Measurements from ENCODE around the gene KLK12.
"Not testable (repeated sequence)": the region's sequence is repeated elsewhere in the genome, so short reads cannot be mapped to it uniquely, and the experiment has no call there.

Gene KLK12

GRCh38 chr19:51015691-51016267 lies 19.0 kb downstream of the KLK12 start:
- DNase-seq (ENCODE audit: low spot score): no peak

- no peak for DNase-seq (ENCODE audit: low spot score)
Measured at GRCh38 chr19:51014242-51014641, 20.6 kb downstream of the KLK12 start.

DNA sequence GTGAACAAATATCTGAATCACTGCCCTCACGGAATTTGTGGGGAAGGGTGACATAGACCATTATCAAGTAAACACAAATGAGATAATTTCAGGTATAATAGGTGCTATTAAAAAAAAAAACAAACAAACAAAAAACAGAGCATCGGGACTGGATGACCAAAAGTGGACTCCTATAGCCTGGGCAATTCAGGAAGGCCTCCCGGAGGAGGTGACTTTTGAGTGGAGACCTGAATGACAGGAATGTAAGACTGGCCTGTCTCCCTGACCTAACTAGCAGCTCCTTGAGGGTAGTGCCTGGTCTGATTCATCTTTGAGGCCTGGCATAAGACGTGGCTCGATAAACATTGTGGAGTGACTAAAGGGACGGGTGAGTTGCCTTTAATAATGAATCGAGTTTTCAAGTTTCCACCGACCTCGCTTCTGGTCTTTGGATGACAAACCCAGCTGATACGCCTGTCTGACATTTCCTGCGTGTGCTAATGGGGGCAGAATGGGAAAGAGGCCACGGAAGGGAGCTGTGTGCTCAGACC lies 22.1 kb downstream of the KLK12 start:
- no peak for DNase-seq (ENCODE audit: low spot score)

DNA sequence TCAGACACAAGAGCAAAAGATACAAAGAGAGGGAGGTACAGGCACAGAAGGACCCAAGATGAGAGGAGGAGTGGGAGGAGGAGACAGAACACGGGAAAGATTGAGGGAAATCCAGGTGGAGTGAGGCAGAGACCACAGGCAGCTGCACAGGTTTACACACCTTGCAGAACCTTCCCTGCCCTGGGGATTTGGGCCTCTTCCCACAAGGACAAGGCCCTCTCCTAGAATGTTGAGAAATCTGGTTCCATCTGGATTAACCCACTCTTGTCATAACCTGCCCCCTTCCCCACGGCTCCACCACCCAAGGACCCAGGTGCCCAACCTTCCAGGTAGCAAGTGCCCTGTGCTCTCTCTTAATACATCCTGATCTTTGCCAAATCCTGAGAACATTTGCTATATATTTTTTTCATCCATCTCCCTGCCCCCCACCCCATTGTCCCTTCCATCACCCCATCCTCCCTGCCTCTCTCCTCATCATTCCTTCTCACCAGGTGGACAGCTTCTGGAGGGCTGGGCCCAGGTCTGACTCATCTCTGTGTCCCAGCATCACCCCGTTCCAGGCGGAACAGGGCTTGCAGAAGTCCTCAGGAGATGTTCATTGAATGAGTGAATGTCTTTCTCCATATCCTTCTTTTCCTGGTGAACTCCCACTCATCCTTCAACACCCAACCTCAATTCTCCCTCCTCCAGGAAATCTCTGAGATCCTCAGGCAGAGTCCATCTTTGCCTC lies 24.6 kb downstream of the KLK12 start:
- DNase-seq (ENCODE audit: low spot score): no peak

GRCh38 chr19:51009061-51009891 lies 25.5 kb downstream of the KLK12 start:
- peak; percentile 16 for DNase-seq (ENCODE audit: low spot score)

- no peak for DNase-seq (ENCODE audit: low spot score)
Measured at GRCh38 chr19:51007488-51007887, 27.3 kb downstream of the KLK12 start.

GRCh38 chr19:51006406-51006805 lies 28.4 kb downstream of the KLK12 start:
- DNase-seq (ENCODE audit: low spot score): peak; percentile 12

- DNase-seq (ENCODE audit: low spot score): no peak
Measured at GRCh38 chr19:51005248-51005647, 29.6 kb downstream of the KLK12 start.

DNA sequence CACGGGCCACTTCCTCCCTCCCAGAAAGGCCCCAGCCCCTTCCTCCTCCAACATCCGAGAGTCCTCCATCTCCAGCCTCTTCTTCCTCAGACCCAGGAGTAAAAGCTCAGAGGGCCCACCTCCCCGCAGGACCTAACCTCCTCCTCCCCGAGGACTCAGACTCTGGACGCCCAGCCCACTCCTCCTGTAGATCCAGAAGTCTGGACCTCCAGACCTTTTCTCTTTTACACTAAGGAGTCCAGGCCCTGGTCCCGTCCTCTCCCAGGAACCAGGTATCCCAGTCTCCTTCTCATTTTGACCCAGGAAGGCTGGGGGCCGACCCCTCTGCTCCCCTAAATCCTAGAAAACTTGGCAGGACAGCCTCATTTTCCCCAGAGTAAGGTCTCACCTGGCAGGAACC lies 31.5 kb downstream of the KLK12 start:
- DNase-seq (ENCODE audit: low spot score): no peak

DNA sequence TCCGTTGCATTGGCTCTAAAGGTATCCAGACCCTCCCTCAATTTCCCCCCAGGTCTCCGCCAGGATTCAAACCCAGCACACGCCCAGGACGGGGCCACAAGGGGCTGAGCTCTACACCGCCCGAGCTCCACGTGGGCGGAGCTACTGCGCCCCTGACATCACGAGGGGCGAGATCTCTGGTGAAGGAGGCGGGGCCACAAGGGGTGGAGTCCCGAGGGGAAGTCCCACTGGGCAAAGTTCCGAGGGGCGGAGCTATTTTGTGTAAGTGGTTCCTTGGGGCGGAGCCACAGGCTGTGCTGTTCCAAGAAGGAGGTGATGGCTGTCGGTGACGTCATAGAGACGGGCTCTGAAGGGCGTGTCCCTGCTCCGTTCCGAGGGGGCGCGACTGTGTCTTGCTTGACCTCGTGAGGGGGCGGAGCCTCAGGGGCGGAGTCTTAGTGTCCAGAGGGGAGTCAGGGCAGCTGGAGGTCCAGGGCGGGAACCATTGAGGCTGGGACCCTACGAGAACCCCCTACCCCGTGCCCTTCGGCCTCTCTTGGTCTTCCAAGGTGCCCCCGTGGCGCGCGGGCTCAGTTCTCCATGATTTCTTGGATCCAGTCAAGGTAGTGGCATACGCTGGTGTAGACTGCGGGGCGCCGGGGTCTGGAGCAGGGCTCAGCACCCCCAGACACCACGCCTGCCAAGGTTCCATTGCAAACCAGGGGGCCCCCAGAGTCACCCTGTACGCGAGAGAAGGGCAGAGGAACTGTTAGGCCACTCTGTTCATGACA lies 32.1 kb downstream of the KLK12 start:
- DNase-seq (ENCODE audit: low spot score): peak; percentile 31

DNA sequence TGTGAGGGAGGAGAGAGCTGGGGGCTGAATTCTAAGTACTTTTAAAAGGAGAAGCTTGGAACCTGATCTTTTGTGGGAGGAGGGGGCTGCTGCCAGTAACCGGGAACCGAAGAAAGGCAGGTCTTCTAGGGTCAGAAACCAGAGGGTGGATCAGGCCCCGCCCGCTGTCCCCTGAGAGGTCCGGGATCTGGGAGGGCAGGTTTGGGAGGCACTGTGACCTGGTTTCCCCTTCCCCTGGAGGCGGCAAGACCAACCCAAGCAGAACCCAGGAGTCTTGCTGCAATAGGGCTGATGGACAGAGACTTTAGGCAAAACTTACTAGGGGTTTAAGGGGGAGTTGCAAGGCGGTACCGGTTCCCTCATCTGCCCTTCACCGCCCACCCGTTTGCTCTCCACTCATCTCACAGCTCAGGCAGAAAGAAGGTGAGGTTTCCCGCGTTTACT lies 32.7 kb downstream of the KLK12 start:
- DNase-seq (ENCODE audit: low spot score): no peak

- DNase-seq (ENCODE audit: low spot score): no peak
Measured at GRCh38 chr19:51001515-51001914, 33.3 kb downstream of the KLK12 start, which contains the start of gene KLK8. Gene KLK8, minus strand, starts transcription at chr19:51001604. Its CDS starts 437 bp downstream, at chr19:51001167.

DNA sequence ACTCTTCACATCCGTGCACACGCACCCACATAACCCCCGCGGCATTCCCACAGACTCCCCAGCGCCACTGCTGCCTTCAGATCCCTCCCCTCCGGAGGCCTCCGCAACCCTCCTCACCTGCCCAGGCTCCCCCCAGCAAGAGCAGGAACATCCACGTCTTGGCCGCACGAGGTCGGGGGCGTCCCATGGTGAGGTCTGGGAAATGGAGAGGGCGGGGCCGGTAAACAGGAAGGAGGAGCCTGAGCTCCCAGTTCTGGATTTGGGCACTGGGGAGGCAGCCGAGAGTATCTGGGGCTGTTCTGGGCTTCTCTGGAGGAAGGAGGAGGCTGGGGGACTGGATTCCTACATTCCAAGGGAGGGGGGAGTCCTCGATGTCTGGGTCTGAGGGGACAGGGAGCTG lies 33.8 kb downstream of the KLK12 start:
- DNase-seq (ENCODE audit: low spot score): peak; percentile 22

DNA sequence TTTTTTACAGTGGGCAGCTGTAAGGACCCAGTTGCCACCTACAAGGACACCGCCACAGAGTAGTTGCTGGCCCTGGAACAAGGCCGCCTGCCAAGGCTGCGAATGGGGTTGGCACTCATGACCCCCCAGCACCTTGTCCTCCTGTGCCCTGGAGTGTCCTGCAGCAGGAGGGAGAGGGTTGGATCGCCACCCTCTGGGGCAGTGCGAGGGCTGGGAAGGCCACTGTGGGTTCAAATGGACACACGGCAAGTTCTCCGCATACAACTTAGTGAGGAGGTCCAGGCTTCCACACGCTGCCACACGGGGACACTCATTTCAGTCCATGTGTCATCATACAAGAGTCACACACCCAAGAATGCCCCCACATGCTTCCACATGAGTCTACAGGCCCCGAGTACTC lies 34.4 kb downstream of the KLK12 start:
- DNase-seq (ENCODE audit: low spot score): no peak

DNA sequence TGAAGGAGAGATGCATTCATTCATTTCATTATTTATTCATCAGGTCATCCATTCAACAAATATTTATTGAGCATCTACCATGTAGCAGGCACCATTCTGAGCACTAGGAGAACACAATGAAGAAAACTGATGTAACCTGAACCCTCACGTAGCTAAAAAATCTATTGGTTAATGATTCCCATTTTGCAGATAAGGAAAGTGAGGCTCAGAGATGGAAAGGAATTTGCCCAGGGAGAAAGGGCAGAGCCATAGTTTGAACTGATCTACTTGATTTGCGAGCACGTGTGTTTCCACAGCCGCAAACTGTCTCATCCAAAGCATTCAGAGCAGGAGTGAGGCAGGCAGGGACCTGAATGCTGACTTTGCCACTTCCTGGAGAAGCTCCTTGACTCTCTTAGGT lies 36.1 kb downstream of the KLK12 start:
- no peak for DNase-seq (ENCODE audit: low spot score)

GRCh38 chr19:50998061-50998460 lies 36.7 kb downstream of the KLK12 start:
- no peak for DNase-seq (ENCODE audit: low spot score)

DNA sequence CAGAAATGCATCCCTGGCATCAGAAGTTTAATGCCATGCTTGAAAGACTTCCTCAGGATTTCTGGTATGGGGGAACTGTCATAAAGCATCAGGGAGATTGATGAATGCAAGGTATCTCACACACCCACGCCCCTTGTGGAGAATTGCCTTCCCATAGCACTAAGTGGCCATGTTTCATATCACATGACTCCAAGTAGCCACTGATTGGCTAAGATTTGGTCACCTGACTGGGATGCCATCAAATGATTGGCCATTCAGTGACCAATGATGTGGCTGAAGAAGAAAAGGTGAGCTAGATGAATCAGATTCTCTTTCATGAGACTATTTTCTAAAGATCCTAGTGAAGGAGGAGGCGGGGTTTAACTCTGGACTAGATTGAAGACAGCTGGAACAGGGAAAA lies 40.7 kb downstream of the KLK12 start:
- no peak for DNase-seq (ENCODE audit: low spot score)

- DNase-seq (ENCODE audit: low spot score): no peak
Measured at GRCh38 chr19:50992666-50993035, 42.2 kb downstream of the KLK12 start.

GRCh38 chr19:50984416-50984815 lies 50.4 kb downstream of the KLK12 start:
- DNase-seq (ENCODE audit: low spot score): not testable (repeated sequence)

DNA sequence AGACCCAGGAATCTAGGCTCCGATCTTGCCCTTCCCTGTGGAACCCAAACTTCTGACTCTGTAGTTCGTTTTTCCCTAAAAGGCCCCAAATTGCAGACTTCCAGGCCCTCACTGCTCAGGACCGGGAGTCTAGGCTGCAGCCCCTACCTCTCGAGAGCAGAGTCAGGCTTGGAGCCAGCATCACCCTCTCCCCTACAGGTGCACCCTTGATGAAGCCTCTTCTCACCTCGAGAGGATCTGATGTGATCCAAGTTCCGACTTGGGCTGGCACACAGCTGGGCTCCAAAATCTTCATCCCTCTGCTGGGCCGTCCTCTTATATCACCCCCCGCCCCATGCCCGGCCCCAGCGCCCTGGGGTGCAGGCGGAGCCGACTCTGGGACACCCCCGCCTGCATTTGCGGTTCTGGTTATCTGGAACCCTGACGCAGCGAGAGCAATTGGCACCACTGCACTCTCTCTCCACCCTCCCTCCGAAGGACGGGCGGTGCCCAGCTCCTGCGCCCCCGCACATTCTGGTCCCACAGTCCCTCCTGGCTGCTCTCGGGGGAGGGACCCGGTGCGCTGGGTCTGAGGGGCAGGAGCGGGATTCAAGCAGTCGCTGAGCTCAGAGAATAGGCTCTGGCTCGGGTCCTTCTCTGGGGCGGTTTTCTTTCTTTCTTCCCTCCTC lies 51.0 kb downstream of the KLK12 start, which contains the start of gene KLK7:
Gene KLK7, minus strand, starts transcription at position 293 of the 668 bp plus-strand sequence. CDS start 1,518 bp downstream, outside the sequence.
- DNase-seq (ENCODE audit: low spot score): no peak

- no peak for DNase-seq (ENCODE audit: low spot score)
Measured at GRCh38 chr19:50982186-50982585, 52.6 kb downstream of the KLK12 start.
